PFSK-1 (cell line): ENCODE results near the gene EGLN1.

Experiments
- POLR2AphosphoS5 ChIP-seq: IDR thresholded peaks from 2 replicates; pipeline ENCODE4 v1.6.1; 2012; ENCODE audit warnings: low read depth, mild to moderate bottlenecking, control low read depth, low read length, moderate library complexity
- REST ChIP-seq, 2 experiments: IDR thresholded peaks; 2 replicates each; pipeline versions ENCODE4 v1.6.1 to v1.8.0; 2011 to 2012; ENCODE audit warnings: low read depth in 2 of 2, low read length in 2 of 2, control low read depth in 1 of 2, inconsistent platforms in 1 of 2, mild to moderate bottlenecking in 1 of 2, moderate library complexity in 1 of 2; ENCODE audit not compliant: insufficient read depth in 1 of 2
- SIN3A ChIP-seq: IDR thresholded peaks from 2 replicates; pipeline ENCODE4 v1.6.1; 2012; ENCODE audit warnings: mild to moderate bottlenecking, low read length, moderate library complexity, borderline replicate concordance; ENCODE audit not compliant: insufficient read depth

DNA sequence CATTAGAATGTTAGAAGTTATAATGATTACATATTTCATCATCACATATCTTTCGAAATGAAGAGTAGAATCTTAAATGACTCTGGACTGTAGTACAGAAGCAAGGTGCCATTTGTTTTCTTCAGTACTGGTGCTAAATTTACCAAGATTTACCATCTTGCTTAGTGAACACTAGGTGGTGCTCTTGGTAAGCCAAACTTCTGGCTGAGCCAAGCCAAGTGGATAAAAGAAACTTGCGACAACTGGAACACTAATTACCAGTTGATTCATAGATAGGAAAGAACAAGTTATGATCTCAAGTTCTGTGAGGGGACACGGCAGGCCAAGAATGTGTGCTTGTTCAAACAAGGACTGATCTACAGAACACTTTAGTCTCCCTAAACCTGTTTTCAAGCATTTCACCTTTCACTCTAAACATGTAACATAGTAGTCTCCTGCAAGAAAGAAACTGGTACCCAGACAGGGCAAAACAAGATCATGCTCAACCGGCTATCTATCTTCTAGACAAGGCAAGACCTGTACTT lies 64.2 kb downstream of the EGLN1 start:
- TF ChIP-seq SIN3A: no peak
- TF ChIP-seq REST (IDR thresholded peaks at IDR 0.05; ENCODE audit: insufficient read depth in 1 of 2, low read depth in 2 of 2, low read length in 2 of 2): no peak
- no peak for TF ChIP-seq POLR2AphosphoS5
